GM12878 (cell line): ENCODE results near the gene CCBE1. TPM values are rescaled to one million over a fixed set of nuclear protein-coding genes. Genes with fewer than 3 reads are reported as not detected.

Source experiments
- ATAC-seq: fragments of 200-7000 bp; cut with Tn5 transposase; 3 replicates; pipeline ENCODE4 v1.9.1; 2020; ENCODE audit warnings: mild to moderate bottlenecking, moderate library complexity
- BruUV-seq: library from RNA; stranded (reverse); fragments of 400-500 nt; replicated peaks from 2 replicates; lab custom pipeline; 2021; lab: Mats Ljungman, UMichigan
- CTCF ChIA-PET: fragments of 300-600 bp; sonication (Branson Sonifier 250); formaldehyde crosslinking; extraction: SDS; loops from one replicate; lab custom pipeline; 2021; ENCODE audit warnings: inconsistent platforms; lab: Yijun Ruan, JAX
- POLR2A ChIA-PET: fragments of 350-600 bp; formaldehyde crosslinking; extraction: SDS; loops from one replicate; lab custom pipeline; 2021; ENCODE audit warnings: inconsistent platforms; lab: Charles Lee
- RAD21 ChIA-PET: fragments of 300-600 bp; sonication (Branson Sonifier 250); formaldehyde crosslinking; loops from one replicate; lab custom pipeline; 2023; ENCODE audit warnings: antibody characterized with exemption; ENCODE audit not compliant: unreplicated experiment; lab: Charles Lee
- SMC1A ChIA-PET: fragments of 300-600 bp; sonication (Branson Sonifier 250); formaldehyde crosslinking; loops from one replicate; lab custom pipeline; 2023; ENCODE audit not compliant: unreplicated experiment, uncharacterized antibody; lab: Charles Lee
- DNase-seq: peaks from one replicate; pipeline ENCODE4 v3.0.0-alpha.2; 2011; ENCODE audit warnings: low read depth, low spot score
- FAIRE-seq: peaks from 3 replicates; lab custom pipeline; 2011; peaks lifted over from hg19 to GRCh38; lab: Jason Lieb, UNC
- H2AFZ ChIP-seq: 2 replicates; pipeline ENCODE4 v1.6.0; 2011; ENCODE audit warnings: low read depth, low read length, control low read depth; ENCODE audit not compliant: control insufficient read depth
- H3K27ac ChIP-seq: 2 replicates; pipeline ENCODE4 v1.5.1; 2011; ENCODE audit warnings: control low read depth; ENCODE audit not compliant: control insufficient read depth, insufficient read depth
- H3K27me3 ChIP-seq, 2 experiments: replicated peaks in 1 of 2; 2 replicates each; pipeline versions ENCODE4 v1.6.0 to v1.6.1; 2011; ENCODE audit warnings: low read length in 1 of 2; ENCODE audit not compliant: control insufficient read depth in 2 of 2, insufficient read depth in 2 of 2
- H3K36me3 ChIP-seq, 2 experiments: 2 replicates each; pipeline ENCODE4 v1.5.1; 2011; ENCODE audit warnings: low read length in 1 of 2; ENCODE audit not compliant: control insufficient read depth in 2 of 2, insufficient read depth in 2 of 2
- H3K4me1 ChIP-seq: 2 replicates; pipeline ENCODE4 v1.6.1; 2011; ENCODE audit warnings: mild to moderate bottlenecking, low read length, moderate library complexity, mixed read lengths; ENCODE audit not compliant: control insufficient read depth, insufficient read depth
- H3K4me2 ChIP-seq: 2 replicates; pipeline ENCODE4 v1.6.0; 2011; ENCODE audit warnings: control low read depth; ENCODE audit not compliant: control insufficient read depth, insufficient read depth
- H3K4me3 ChIP-seq: fragments of 200-600 bp; sonication (generic); 2 replicates; pipeline ENCODE4 v1.5.1; 2016
- H3K79me2 ChIP-seq: 2 replicates; pipeline ENCODE4 v1.6.0; 2011; ENCODE audit warnings: low read length; ENCODE audit not compliant: control insufficient read depth, insufficient read depth
- H3K9ac ChIP-seq: 2 replicates; pipeline ENCODE4 v1.8.0; 2011; ENCODE audit warnings: low read length, control low read depth, mixed read lengths; ENCODE audit not compliant: control insufficient read depth, insufficient read depth
- H3K9me3 ChIP-seq: replicated peaks from 3 replicates; pipeline ENCODE4 v1.5.1; 2011; ENCODE audit warnings: mild to moderate bottlenecking, low read length; ENCODE audit not compliant: control insufficient read depth, insufficient read depth
- H4K20me1 ChIP-seq: 2 replicates; pipeline ENCODE4 v1.6.0; 2011; ENCODE audit not compliant: control insufficient read depth, insufficient read depth
- CEBPB ChIP-seq, 2 experiments: fragments of 150-350 bp in 1 of 2; IDR thresholded peaks; 2 replicates each; pipeline ENCODE4 v1.6.1; 2012 to 2014; ENCODE audit warnings: low read depth in 2 of 2, low read length in 2 of 2, borderline replicate concordance in 1 of 2, inconsistent platforms in 1 of 2
- CHD4 ChIP-seq: fragments of 200-600 bp; sonication (generic); IDR thresholded peaks from 2 replicates; pipeline ENCODE4 v1.6.1; 2016; ENCODE audit warnings: mild to moderate bottlenecking
- E4F1 ChIP-seq: fragments of 450-650 bp; IDR thresholded peaks from 2 replicates; pipeline ENCODE4 v1.6.1; 2018; ENCODE audit warnings: borderline replicate concordance, mild to moderate bottlenecking; ENCODE audit not compliant: partially characterized antibody
- JUNB ChIP-seq: IDR thresholded peaks from 2 replicates; pipeline ENCODE4 v1.6.1; 2016; ENCODE audit warnings: antibody characterized with exemption, mild to moderate bottlenecking
- KAT2A ChIP-seq: conservative IDR thresholded peaks from 2 replicates; pipeline ENCODE4 v1.6.1; 2011; ENCODE audit warnings: low read depth, low read length; ENCODE audit not compliant: control insufficient read depth
- NFXL1 ChIP-seq: fragments of 450-650 bp; IDR thresholded peaks from 2 replicates; pipeline ENCODE4 v1.6.1; 2017; ENCODE audit warnings: antibody characterized with exemption, mild to moderate bottlenecking, borderline replicate concordance
- NKRF ChIP-seq: fragments of 450-650 bp; conservative IDR thresholded peaks from 2 replicates; pipeline ENCODE4 v1.6.1; 2017; ENCODE audit warnings: mild to moderate bottlenecking, moderate library complexity
- POLR2A ChIP-seq: IDR thresholded peaks from 2 replicates; pipeline ENCODE4 v1.6.1; 2011; ENCODE audit warnings: low read depth, mild to moderate bottlenecking, low read length
- PRDM15 ChIP-seq: fragments of 450-650 bp; formaldehyde crosslinking; IDR thresholded peaks from 2 replicates; pipeline ENCODE4 v1.4.0; 2020; ENCODE audit warnings: mild to moderate bottlenecking, moderate library complexity
- SREBF2 ChIP-seq: IDR thresholded peaks from 2 replicates; pipeline ENCODE4 v1.6.1; 2012; ENCODE audit warnings: mild to moderate bottlenecking, low read length
- TBL1XR1 ChIP-seq: IDR thresholded peaks from 2 replicates; pipeline ENCODE4 v1.6.1; 2012; ENCODE audit warnings: low read depth, low read length, improper control_type of control experiment
- WRNIP1 ChIP-seq: IDR thresholded peaks from 2 replicates; pipeline ENCODE4 v1.6.1; 2011; ENCODE audit warnings: low read depth, low read length, improper control_type of control experiment, borderline replicate concordance
- YBX1 ChIP-seq: fragments of 450-650 bp; IDR thresholded peaks from 2 replicates; pipeline ENCODE4 v1.6.1; 2016; ENCODE audit warnings: antibody characterized with exemption
- ZNF217 ChIP-seq: fragments of 450-650 bp; IDR thresholded peaks from 2 replicates; pipeline ENCODE4 v1.6.1; 2017; ENCODE audit warnings: antibody characterized with exemption, mild to moderate bottlenecking
- WGBS: methylation state at CpG from one replicate; pipeline ENCODE4 v1.1.6; 2016; ENCODE audit warnings: low lambda C conversion rate; ENCODE audit not compliant: insufficient replicate concordance, insufficient coverage; ENCODE audit errors: missing lambda C conversion rate; 5-methylcytosine and 5-hydroxymethylcytosine counted together
- in situ Hi-C: fragments of 300-500 bp; cut with MboI; formaldehyde crosslinking; loops from 9 replicates; pipeline ENCODE4 v1.14.3; 2018; ENCODE audit warnings: mixed read lengths
- intact Hi-C: fragments of 100-400 bp; cut with micrococcal nuclease; formaldehyde crosslinking; loops from one replicate; pipeline ENCODE4 v1.14.2; 2022; ENCODE audit not compliant: unreplicated experiment
- polyA plus RNA-seq, 11 experiments: library from polyadenylated mRNA; depleted of rRNA in 4 of 11; unstranded in 6 of 11; stranded (reverse) in 5 of 11; fragments of >200 nt; fragmentation: Nextera tagmentation in 4 of 11; fragmentation: Illumina TruSeq in 1 of 11; extraction: Ambion mirVana in 4 of 11; extraction: Trizol in 1 of 11; gene quantifications; 1 replicate in 1 of 11; 2 replicates in 10 of 11; pipeline versions ENCODE4 v1.2.1 to v1.2.3, GENCODE V29; 2011 to 2016; ENCODE audit warnings: inconsistent platforms in 2 of 11, missing spikeins in 2 of 11, low read depth in 1 of 11
- total RNA-seq, 4 experiments: library from RNA; depleted of rRNA in 3 of 4; stranded (reverse); fragments of >200 nt in 3 of 4; fragmentation: Illumina TruSeq in 1 of 4; extraction: Trizol in 1 of 4; gene quantifications; 2 replicates each; pipeline versions ENCODE4 v1.2.1 to v1.2.3, GENCODE V29; 2013 to 2021

The CCBE1 gene
- total and polyA plus RNA-seq, 10 of the 15 experiments (the other 5 are each of a cell fraction or from before 2014, with no cell fraction given) = 0.03 to 0.49 (median 0.04) TPM; not detected in 7

GRCh38 chr18:59454909-59455727, 242.1 kb downstream of the CCBE1 start (continued):
- TF ChIP-seq PRDM15 (CRISPR knock-in tag) (no peak), POLR2A (no peak), TBL1XR1 (no peak)
- TF ChIP-seq, all 136 proteins: peak for 0

DNA sequence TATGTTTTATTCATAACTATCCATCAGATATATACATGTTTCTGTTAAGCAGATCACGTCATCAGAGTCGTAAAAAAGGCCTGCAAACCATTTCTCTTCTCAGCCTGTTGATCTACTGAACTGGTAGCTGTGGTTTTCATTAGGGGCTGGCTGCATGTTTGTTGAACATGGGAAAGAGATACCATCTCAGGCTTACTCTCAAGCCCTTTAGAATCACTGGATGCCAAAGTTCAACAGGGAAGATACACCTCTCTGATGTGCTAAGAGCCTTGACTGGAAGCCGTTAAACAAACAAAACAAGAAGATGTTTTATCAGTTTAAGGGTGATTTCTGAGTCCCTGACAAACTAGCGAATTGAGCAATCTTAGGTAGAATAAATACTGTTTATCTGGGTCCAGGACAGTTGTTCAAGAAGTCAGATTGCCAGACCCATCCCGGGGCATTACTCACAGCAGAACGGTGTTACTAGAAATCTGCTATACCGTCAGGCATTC, 243.7 kb downstream of the CCBE1 start:
- RAD21 ChIA-PET = no interaction called here
- peaks cover 4 to 9% of the 10 kb centered on the region in 2 experiments; a peak in 3 of 4 replicates for H3K27me3 ChIP-seq
- no TSS peak for BruUV-seq
- in situ Hi-C loops (loop anchor here (25.0 kb wide), 1 partner anchor 1109 kb away; no protein-coding TSS in a partner anchor), intact Hi-C loops (no loop called here)
- SMC1A ChIA-PET = no interaction called here
- H3K79me2 ChIP-seq = no peaks in the 10 kb centered on the region
- DNase-seq (no peak), ATAC-seq (no peak), FAIRE-seq (no peak)
- H2AFZ ChIP-seq = no peak overlapping the region
- H3K27ac ChIP-seq = no peak overlapping the region
- H3K9me3 ChIP-seq = no peaks in the 10 kb centered on the region
- no peak overlapping the region for H3K4me3 ChIP-seq
- CTCF ChIA-PET = interaction anchor here (1.0 kb wide), 1 partner anchor 169 kb away, joined by 8 read pairs; no protein-coding TSS in a partner anchor
- no peak overlapping the region for H3K4me2 ChIP-seq
- no peaks in the 10 kb centered on the region for H4K20me1 ChIP-seq
- H3K9ac ChIP-seq = no peak overlapping the region
- POLR2A ChIA-PET = no interaction called here
- H3K36me3 ChIP-seq = no peaks in the 10 kb centered on the region
- WGBS = 28% methylated on average over 7 of the region's 7 CpGs
- H3K4me1 ChIP-seq = no peaks in the 10 kb centered on the region
- TF ChIP-seq NFXL1 = no peak
- TF ChIP-seq ZNF217 = no peak
- TF ChIP-seq JUNB = no peak
- no peak for TF ChIP-seq CHD4
- no peak for TF ChIP-seq KAT2A
- no peak for TF ChIP-seq WRNIP1
- no peak for TF ChIP-seq E4F1
- TF ChIP-seq SREBF2 = no peak
- TF ChIP-seq CEBPB (IDR thresholded peaks at IDR 0.05; ENCODE audit: borderline replicate concordance in 1 of 2, low read depth in 2 of 2, low read length in 2 of 2) = no peak
- TF ChIP-seq YBX1 = no peak
- no peak for TF ChIP-seq NKRF
